ENCODE data around the gene PEPD.
"Not testable (repeated sequence)": the region's sequence is repeated elsewhere in the genome, so short reads cannot be mapped to it uniquely, and the experiment has no call there.

The PEPD gene

GRCh38 chr19:33521480-33522370 is at the start of gene PEPD:
Gene PEPD (minus strand): TSS chr19:33521791. CDS start chr19:33521760, 31 bp downstream.
- peak; percentile 76 for DNase-seq

- no peak for DNase-seq
Measured at GRCh38 chr19:33569821-33570220, 48.2 kb upstream of the PEPD start.

GRCh38 chr19:33568706-33569105 is 47.1 kb upstream of the PEPD start:
- DNase-seq, result no peak

GRCh38 chr19:33564836-33565338 is 43.3 kb upstream of the PEPD start:
- DNase-seq, result no peak

GRCh38 chr19:33562636-33563035 is 41.0 kb upstream of the PEPD start:
- no peak for DNase-seq

GRCh38 chr19:33561666-33562065 is 40.1 kb upstream of the PEPD start:
- not testable (repeated sequence) for DNase-seq

GRCh38 chr19:33561261-33561660 is 39.7 kb upstream of the PEPD start:
- no peak for DNase-seq

- DNase-seq, result no peak
Measured at GRCh38 chr19:33559996-33560395, 38.4 kb upstream of the PEPD start.

GRCh38 chr19:33558856-33559255 is 37.3 kb upstream of the PEPD start:
- no peak for DNase-seq

- no peak for DNase-seq
Measured at GRCh38 chr19:33558151-33558550, 36.6 kb upstream of the PEPD start.

GRCh38 chr19:33557720-33558119 is 36.1 kb upstream of the PEPD start:
- no peak for DNase-seq

- DNase-seq, result no peak
Measured at GRCh38 chr19:33557196-33557595, 35.6 kb upstream of the PEPD start.

- no peak for DNase-seq
Measured at GRCh38 chr19:33556261-33556660, 34.7 kb upstream of the PEPD start.

- not testable (repeated sequence) for DNase-seq
Measured at GRCh38 chr19:33555726-33556125, 34.1 kb upstream of the PEPD start.

- no peak for DNase-seq
Measured at GRCh38 chr19:33554821-33555220, 33.2 kb upstream of the PEPD start.

GRCh38 chr19:33554391-33554790 is 32.8 kb upstream of the PEPD start:
- no peak for DNase-seq

- no peak for DNase-seq
Measured at GRCh38 chr19:33553530-33554310, 32.1 kb upstream of the PEPD start.

GRCh38 chr19:33552928-33553279 is 31.3 kb upstream of the PEPD start:
- no peak for DNase-seq

- DNase-seq, result no peak
Measured at GRCh38 chr19:33552191-33552927, 30.8 kb upstream of the PEPD start.

GRCh38 chr19:33551676-33552075 is 30.1 kb upstream of the PEPD start:
- DNase-seq, result no peak

GRCh38 chr19:33550768-33551167 is 29.2 kb upstream of the PEPD start:
- no peak for DNase-seq

- DNase-seq, result no peak
Measured at GRCh38 chr19:33547676-33548075, 26.1 kb upstream of the PEPD start.

GRCh38 chr19:33546656-33547055 is 25.1 kb upstream of the PEPD start:
- DNase-seq, result no peak
